Immature natural killer cell (primary cell): ENCODE results near the gene MDP1. TPM values are rescaled to one million over a fixed set of nuclear protein-coding genes. Genes with fewer than 3 reads are reported as not detected.

ENCODE experiments used
- DNase-seq, 3 donors: peaks; one replicate each; pipeline ENCODE4 v3.0.0; 2022; ENCODE audit warnings: mixed read lengths in 1 of 3
- H3K27ac Mint-ChIP-seq, 6 donors: one replicate each; pipeline ENCODE4 v1.8.0; 2020; ENCODE audit warnings: mixed read lengths in 6 of 6, mild to moderate bottlenecking in 5 of 6, inconsistent platforms in 4 of 6, moderate library complexity in 3 of 6
- H3K27me3 Mint-ChIP-seq, 3 donors: one replicate each; pipeline ENCODE4 v1.8.0; 2020 to 2021; ENCODE audit warnings: low read depth in 3 of 3, mild to moderate bottlenecking in 3 of 3, mixed read lengths in 3 of 3, moderate library complexity in 3 of 3, inconsistent platforms in 1 of 3
- H3K36me3 Mint-ChIP-seq, 3 donors: one replicate each; pipeline ENCODE4 v1.8.0; 2020; ENCODE audit warnings: mixed read lengths in 3 of 3, inconsistent platforms in 2 of 3, mild to moderate bottlenecking in 2 of 3
- H3K4me1 Mint-ChIP-seq, 2 donors: one replicate each; pipeline ENCODE4 v1.8.0; 2020; ENCODE audit warnings: inconsistent platforms in 2 of 2, mild to moderate bottlenecking in 2 of 2, mixed read lengths in 2 of 2, moderate library complexity in 1 of 2
- H3K4me3 Mint-ChIP-seq, 5 donors: one replicate each; pipeline ENCODE4 v1.8.0; 2020; ENCODE audit warnings: mild to moderate bottlenecking in 5 of 5, mixed read lengths in 5 of 5, inconsistent platforms in 3 of 5, moderate library complexity in 3 of 5
- H3K9me3 Mint-ChIP-seq, 6 donors: one replicate each; pipeline ENCODE4 v1.8.0; 2020; ENCODE audit warnings: mild to moderate bottlenecking in 6 of 6, mixed read lengths in 6 of 6, inconsistent platforms in 4 of 6, moderate library complexity in 3 of 6
- polyA plus RNA-seq, 3 donors: library from polyadenylated mRNA; unstranded; fragments of 300-500 nt; fragmentation: Illumina TruSeq; gene quantifications; one replicate each; pipeline ENCODE4 v1.2.3, GENCODE V29; 2021

MDP1 gene
- 10 to 100 TPM; 29.2 to 45.5 (median 29.5) TPM for polyA plus RNA-seq

DNA sequence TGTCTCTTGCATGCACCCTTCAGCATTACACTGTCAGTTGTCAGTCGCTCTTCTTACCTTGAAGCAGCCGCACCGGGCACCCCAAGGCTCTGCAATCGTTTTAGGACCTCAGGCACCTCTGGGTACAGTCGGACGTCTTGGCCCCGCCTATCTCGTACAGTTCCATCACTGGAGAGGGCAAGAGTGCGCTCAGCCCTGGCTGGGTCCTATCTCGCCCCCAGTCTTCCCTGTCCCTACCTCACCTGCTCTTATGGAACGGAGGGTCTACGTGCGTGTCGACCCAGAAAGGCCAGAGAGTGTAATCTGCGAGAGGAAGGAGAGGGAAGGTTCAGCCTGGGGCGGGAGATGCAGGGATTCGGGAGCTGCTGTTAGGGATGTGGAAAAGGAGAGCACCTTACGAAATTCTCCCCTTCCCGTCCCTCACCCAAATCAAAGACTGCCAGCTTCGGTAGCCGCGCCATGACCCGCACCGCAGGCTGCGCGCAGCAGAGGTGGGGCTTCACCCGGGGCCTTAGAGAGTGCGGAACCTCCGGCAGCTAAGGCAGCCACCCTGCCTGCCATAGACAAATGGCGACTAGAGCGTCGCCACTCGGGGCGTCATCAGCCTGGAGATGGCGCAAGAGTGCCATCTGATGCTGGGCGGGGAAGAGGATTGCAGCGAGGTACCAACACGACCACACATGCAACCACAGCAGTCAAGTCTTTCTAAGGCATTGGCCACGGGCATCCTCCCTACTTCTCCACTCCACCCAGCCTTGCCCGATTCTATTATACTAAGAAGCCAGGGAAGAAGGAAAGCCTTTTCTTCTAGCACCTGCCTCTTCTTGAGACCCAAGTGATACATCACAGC lies at the start of gene MDP1:
Gene MDP1, minus strand, starts transcription at position 572 of the 850 bp plus-strand sequence. Its CDS starts 111 bp downstream, at position 461.
- peaks cover 8 to 21% (median 14%) of the 10 kb centered on the region in 3 donors for H3K27me3 Mint-ChIP-seq
- H3K27ac Mint-ChIP-seq, result peak within 1 kb of the TSS; percentile 96 to 100 (median 98)
- DNase-seq, result peak; percentile 84 to 88 (median 87)
- H3K9me3 Mint-ChIP-seq, result no peaks in the 10 kb centered on the region
- peaks cover 51% of the 10 kb centered on the region in 2 donors for H3K4me1 Mint-ChIP-seq
- peak within 1 kb of the TSS; percentile 89 to 99 (median 93) for H3K4me3 Mint-ChIP-seq
- peaks cover 4 to 11% (median 9%) of the 10 kb centered on the region in 3 donors for H3K36me3 Mint-ChIP-seq

DNA sequence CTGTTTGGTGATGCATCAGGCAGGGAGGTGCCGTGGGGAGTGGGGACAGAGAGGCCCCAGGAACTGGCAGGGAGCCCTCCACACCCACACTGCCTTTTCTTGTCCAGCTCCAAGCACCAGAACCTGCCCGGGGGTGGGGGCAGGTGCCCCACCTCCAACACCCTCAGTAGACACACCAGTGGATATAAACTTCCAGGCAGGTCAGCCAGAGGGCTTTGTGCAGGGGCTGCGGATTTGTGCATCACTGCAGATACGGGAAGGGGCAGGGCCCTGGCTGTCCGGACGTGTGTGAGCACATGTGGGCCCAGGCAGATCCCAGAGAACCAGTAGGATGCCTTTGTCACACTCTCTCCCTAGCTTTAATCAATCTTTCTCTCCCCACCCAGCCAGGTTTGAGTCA lies 48.4 kb upstream of the MDP1 start:
- Mint-ChIP-seq H3K4me1 (peaks cover 0 to 3% of the 10 kb centered on the region in 2 donors), H3K4me3 (no peak overlapping the region), H3K9me3 (no peaks in the 10 kb centered on the region), H3K36me3 (peaks cover 11 to 31% (median 17%) of the 10 kb centered on the region in 3 donors), H3K27me3 (peaks cover 0 to 3% (median 1%) of the 10 kb centered on the region in 3 donors), H3K27ac (no peak overlapping the region)
- DNase-seq, result no peak

DNA sequence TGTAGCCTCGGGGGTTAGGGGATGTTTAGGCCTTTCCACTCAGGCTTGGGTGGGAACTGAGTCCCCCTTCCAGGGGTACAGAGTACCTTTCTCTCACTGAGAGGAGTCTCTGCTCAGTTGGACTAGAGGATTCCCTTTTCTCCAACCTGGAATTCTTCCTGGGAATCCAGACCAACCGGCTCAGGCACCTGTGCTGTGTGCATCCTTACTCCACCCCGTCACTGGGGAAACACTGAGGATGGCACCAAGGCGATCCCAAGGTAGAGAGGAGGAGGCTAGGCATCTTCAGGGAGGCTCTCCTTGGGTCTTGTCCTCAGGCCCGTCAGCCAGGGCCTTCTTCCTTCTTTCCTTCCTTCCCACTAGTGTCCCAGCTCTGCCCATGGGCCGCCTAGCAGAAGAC lies 48.0 kb upstream of the MDP1 start:
- Mint-ChIP-seq H3K4me1 (peaks cover 0 to 3% of the 10 kb centered on the region in 2 donors), H3K4me3 (no peak overlapping the region), H3K9me3 (no peaks in the 10 kb centered on the region), H3K36me3 (peaks cover 11 to 28% (median 17%) of the 10 kb centered on the region in 3 donors), H3K27me3 (peaks cover 0 to 3% (median 1%) of the 10 kb centered on the region in 3 donors), H3K27ac (peak overlapping the region in 1 of 6 donors; percentile 17)
- DNase-seq, result no peak

DNA sequence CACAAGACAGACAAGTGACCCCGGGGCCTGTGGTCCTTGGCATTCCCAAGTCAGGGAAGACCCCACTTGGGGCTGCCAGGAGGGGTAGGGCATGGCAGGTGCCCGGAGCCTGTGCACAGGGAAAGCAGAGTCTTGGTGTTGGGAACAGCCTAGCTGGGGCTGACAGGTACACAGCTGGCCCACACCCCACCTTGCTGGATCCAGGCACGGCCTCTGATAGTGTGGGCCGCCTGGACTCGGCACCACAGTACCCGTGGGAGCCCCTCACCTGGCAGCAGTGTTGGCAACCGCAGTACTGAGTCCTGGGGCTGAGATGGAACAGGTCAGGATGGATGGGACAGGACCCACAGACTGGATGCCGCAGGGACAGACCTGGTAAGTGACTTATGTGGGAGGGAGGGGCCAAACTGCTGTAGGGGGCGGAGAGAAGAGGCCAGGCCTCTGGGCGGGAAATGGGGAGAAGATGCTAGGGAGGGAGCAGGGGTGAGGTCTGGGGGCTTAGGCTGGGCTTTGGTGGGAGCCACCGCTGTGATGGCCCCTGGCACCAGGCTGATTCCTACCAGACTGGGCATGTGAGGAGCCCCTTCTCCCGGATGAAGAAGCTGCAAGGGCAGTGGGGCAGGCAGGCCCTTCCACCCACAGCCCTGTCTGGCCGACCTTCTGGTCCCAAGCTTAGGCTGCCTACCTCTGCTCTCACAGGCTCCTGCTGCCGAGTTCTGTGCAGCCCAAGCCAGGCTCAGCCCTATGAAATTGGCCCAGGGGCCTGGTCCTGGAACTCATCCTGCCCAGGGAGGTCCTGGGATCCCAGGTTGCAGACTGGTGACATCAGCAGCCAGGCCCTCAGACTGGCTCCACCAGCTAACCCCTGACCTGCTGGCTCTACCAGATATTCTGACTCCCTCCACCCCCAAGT lies 47.2 kb upstream of the MDP1 start, which contains the start of gene TGM1:
Gene TGM1, minus strand, starts transcription at position 357 of the 913 bp plus-strand sequence. CDS start 825 bp downstream, outside the sequence.
- H3K4me3 Mint-ChIP-seq, result no peak within 1 kb of the TSS
- H3K27me3 Mint-ChIP-seq, result peaks cover 0 to 3% (median 1%) of the 10 kb centered on the region in 3 donors
- H3K36me3 Mint-ChIP-seq, result peaks cover 11 to 27% (median 17%) of the 10 kb centered on the region in 3 donors
- peak within 1 kb of the TSS in 1 of 6 donors; percentile 17 for H3K27ac Mint-ChIP-seq
- no peak for DNase-seq
- H3K4me1 Mint-ChIP-seq, result peaks cover 0 to 3% of the 10 kb centered on the region in 2 donors
- H3K9me3 Mint-ChIP-seq, result no peaks in the 10 kb centered on the region

DNA sequence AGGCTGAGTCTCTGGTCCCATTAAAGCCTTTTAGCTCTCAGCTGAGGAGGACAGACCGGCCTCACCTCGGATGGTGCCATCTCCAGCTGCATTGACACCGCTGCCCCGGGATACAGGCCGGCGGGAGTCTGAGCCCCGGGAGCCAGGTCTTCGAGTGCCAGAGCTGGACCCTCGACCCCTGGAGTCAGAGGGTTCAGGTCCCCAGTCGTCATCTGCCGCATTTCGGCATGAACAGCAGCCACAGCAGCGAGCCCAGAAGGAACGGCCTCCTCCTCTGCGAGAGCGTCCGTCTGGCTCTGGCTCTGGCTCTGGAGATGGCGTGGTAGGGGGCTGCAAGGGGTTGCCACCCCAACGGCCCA lies 46.1 kb upstream of the MDP1 start:
- no peak overlapping the region for H3K4me3 Mint-ChIP-seq
- peaks cover 0 to 3% (median 0%) of the 10 kb centered on the region in 3 donors for H3K27me3 Mint-ChIP-seq
- H3K36me3 Mint-ChIP-seq, result peaks cover 6 to 22% (median 12%) of the 10 kb centered on the region in 3 donors
- peaks cover 0 to under 1% of the 10 kb centered on the region in 2 donors for H3K4me1 Mint-ChIP-seq
- DNase-seq, result no peak
- no peaks in the 10 kb centered on the region for H3K9me3 Mint-ChIP-seq
- H3K27ac Mint-ChIP-seq, result no peak overlapping the region

DNA sequence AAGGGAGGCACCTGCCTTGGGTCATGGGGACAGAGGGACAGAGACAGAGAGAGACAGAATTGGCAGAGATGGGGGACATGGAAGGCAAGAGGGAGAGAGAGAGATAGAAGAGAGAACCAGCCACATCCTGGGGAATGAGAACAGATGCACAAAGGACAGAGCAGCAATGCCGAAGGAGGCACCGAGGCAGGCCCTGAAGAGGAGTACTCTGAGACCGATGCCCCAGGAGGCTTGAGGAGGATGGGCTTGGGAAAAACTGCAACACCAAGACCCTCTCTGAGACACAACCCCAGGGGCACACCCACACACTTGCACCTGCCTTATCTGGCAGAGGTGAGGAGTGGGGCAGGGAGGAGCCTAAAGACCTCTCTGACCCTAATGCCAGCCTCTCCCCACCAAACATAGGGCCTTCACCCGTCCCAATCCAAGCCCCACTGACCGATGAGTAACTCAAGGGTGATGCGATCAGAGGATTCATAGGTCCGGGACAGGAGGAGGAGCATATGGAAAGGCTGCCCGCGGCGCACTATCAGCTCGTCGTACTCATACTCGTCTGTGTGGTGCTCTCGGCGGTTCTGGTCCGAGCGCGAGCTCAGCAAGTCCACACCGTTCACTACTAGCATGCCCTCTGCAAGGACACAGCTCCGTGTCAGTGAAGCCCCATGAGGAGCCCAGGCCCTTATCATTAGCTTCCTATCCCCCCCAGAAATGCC lies 45.5 kb upstream of the MDP1 start:
- DNase-seq, result no peak
- Mint-ChIP-seq H3K4me1 (no peaks in the 10 kb centered on the region), H3K9me3 (no peaks in the 10 kb centered on the region), H3K27ac (peak overlapping the region in 1 of 6 donors; percentile 34), H3K36me3 (peaks cover 5 to 19% (median 6%) of the 10 kb centered on the region in 3 donors), H3K27me3 (peaks cover 0 to 3% (median 0%) of the 10 kb centered on the region in 3 donors), H3K4me3 (no peak overlapping the region)

DNA sequence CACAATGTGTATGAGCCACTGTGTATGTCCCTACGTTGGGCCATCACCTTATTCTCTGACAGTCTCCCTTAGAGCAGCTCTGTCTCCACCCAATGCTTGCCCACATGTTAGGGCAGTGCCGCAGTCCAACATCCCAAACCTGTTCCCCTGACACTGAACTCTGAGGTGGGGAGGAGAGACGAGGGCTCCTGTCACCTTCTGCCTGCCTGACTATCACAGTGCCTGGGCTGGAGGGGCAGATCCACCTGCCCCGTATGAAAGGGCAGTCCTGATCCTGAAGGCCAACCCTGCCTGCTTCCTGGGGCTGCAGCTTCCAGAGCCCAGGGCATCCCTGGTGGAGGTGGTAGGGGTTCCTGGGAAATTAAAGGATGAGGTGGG lies 44.9 kb upstream of the MDP1 start:
- no peak overlapping the region for H3K4me3 Mint-ChIP-seq
- peaks cover 0 to 3% (median 0%) of the 10 kb centered on the region in 3 donors for H3K27me3 Mint-ChIP-seq
- peaks cover 0 to 17% (median 6%) of the 10 kb centered on the region in 3 donors for H3K36me3 Mint-ChIP-seq
- H3K27ac Mint-ChIP-seq, result peak overlapping the region in 1 of 6 donors; percentile 34
- H3K4me1 Mint-ChIP-seq, result no peaks in the 10 kb centered on the region
- no peaks in the 10 kb centered on the region for H3K9me3 Mint-ChIP-seq
- DNase-seq, result no peak

DNA sequence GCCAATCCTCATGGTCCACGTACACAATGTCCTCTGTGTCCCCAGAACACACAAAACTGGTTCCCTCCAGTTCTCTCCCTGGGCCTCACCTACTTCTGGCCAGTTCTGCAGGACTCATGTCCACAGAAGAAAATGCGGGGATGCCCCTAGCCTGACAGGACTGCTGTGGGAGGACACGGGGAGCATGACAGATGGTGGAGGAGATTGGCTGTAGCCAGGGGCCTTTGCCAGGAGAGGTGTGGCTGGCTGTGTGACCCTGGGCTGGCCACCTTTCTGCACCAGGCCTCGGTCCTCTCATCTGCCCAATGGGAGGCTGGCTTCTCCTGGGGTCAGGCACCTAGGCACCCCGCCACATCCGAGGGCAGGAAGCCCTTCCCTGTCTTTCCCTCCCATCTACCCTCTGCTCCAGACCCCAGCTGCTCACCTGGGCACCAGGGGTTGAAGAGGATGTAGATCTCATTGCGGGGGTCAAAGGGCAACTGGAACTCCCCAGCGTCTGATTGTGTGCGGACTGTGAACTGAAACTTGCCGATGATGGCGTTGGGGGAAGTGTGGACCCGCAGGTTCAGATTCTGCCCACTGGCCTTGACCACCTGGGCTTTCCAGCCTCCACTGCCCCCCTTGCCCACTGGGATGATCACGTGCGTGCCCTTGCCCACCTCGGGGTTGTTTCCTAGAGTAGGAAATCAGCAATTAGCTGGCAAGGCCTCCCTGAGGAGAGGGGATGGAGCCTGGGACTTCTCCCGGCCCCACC lies 44.3 kb upstream of the MDP1 start:
- Mint-ChIP-seq H3K27ac (no peak overlapping the region), H3K9me3 (no peaks in the 10 kb centered on the region), H3K4me1 (no peaks in the 10 kb centered on the region)

DNA sequence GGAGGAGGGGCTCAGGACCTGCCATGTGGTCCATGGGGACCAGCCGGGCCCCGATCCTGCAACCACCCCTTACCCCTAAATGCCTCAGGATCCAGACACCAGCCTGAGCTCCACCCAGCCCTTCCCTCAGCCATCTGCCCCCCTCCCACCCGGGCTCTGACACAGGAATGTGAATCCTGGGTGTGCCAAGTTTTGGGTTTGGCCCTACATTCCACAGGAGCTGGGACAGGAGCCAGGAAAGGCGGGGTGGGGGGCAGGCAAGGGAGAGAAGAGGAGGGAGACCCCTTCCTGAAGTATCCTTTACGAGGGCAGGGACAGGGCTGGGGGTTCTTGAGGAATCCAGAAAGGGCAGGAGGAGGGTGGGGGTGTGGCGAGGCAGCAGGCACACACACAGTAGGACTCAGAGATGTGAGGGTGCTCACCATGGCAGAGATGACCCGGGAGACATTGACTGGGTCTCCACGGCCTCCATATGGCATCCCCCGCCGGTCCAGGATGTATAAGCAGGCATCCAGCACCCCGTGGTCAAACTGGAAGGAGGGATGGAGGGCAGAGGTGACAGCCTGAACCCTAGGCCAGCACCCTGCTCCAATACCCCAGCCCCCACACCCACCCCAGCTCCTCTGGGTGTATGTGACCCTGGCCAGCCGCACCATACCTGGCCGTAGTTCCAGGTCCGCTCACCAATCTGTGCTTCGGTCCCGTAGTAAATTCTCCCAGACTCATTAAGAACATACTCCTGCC lies 43.6 kb upstream of the MDP1 start:
- no peak overlapping the region for H3K4me3 Mint-ChIP-seq
- no peak for DNase-seq
- no peak overlapping the region for H3K27ac Mint-ChIP-seq
- peaks cover 0 to 20% (median 6%) of the 10 kb centered on the region in 3 donors for H3K36me3 Mint-ChIP-seq
- H3K9me3 Mint-ChIP-seq, result no peaks in the 10 kb centered on the region
- H3K4me1 Mint-ChIP-seq, result no peaks in the 10 kb centered on the region
- no peaks in the 10 kb centered on the region for H3K27me3 Mint-ChIP-seq

More for the DNA sequence above, 44.3 kb upstream of the MDP1 start:
- Mint-ChIP-seq H3K27me3 (peaks cover 0 to 3% (median 0%) of the 10 kb centered on the region in 3 donors), H3K4me3 (no peak overlapping the region), H3K36me3 (peaks cover 0 to 18% (median 6%) of the 10 kb centered on the region in 3 donors)
- DNase-seq, result no peak

DNA sequence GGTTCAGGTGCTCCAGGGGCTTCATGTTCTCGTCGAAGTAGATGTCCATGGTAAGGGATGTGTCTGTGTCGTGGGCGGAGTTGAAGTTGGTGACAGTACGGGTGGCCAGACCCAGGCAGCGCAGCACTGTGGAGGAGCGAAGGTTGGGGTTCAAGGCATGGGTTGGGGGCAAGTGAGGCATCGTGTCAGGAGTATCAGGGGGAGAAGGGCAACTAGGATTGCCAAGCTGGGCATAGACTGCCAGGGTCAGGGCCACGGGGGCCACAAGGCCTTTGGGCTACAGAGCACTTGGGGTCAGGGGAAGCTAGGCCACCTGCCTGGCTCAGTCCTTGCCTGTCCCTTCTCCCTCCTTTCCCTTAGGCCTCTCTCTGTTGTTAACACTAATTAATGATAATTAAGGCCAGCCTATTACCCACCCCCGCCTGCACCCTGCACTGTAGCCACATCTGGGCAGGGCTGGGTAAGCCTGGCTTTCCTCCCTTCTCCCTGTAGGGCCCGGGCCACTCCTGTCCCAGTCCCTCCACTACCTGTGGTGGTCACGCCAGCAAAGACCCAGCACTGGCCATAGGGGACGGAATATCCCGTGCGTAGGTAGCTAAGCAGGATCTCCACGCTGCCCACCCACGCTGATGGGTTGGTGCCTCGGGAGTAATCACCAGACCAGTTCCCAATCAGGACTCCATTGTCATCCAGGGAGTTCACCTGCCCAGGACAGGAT lies 42.8 kb upstream of the MDP1 start:
- H3K9me3 Mint-ChIP-seq, result no peaks in the 10 kb centered on the region
- H3K27me3 Mint-ChIP-seq, result no peaks in the 10 kb centered on the region
- no peak for DNase-seq
- H3K4me3 Mint-ChIP-seq, result no peak overlapping the region
- no peaks in the 10 kb centered on the region for H3K4me1 Mint-ChIP-seq
- peak overlapping the region in 1 of 6 donors; percentile 28 for H3K27ac Mint-ChIP-seq
- peaks cover 0 to 26% (median 6%) of the 10 kb centered on the region in 3 donors for H3K36me3 Mint-ChIP-seq

DNA sequence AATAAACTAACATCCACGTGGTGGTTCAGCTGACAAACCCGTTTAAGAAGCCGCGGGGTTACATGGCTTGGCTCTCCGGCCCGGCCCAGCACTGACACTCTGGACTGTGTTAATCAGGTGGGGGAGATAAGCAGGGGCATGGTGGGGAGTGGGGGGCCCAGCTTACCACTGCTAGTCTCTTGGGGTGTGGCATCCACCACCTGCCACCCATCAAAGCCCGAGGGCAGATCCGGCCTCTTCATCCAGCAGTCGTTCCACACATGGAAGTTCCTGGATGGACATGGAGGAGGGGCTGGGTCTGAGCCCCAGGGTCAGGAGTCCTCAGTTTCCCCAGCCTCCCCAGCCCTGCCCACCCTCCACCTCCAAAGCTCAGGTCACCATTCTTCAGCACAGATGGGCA lies 42.3 kb upstream of the MDP1 start:
- no peak overlapping the region for H3K4me3 Mint-ChIP-seq
- peaks cover 0 to 26% (median 6%) of the 10 kb centered on the region in 3 donors for H3K36me3 Mint-ChIP-seq
- H3K4me1 Mint-ChIP-seq, result no peaks in the 10 kb centered on the region
- DNase-seq, result no peak
- H3K27ac Mint-ChIP-seq, result no peak overlapping the region
- H3K27me3 Mint-ChIP-seq, result no peaks in the 10 kb centered on the region
- no peaks in the 10 kb centered on the region for H3K9me3 Mint-ChIP-seq
